ENCODE measurements around the gene GCSAM.

GRCh38 chr3:112149136-112149535 lies 16.1 kb upstream of the GCSAM start:
- TF ChIP-seq CTCF (conservative IDR thresholded peaks at IDR 0.05; ENCODE audit: low read length) (no peak), EZH2phosphoT487 (IDR thresholded peaks at IDR 0.05; ENCODE audit: borderline replicate concordance) (no peak)

Data from Loucy (cell line).